Measurements from ENCODE around the gene CD46.
"Not testable (repeated sequence)": the region's sequence is repeated elsewhere in the genome, so short reads cannot be mapped to it uniquely, and the experiment has no call there.

Gene CD46

GRCh38 chr1:207751463-207751789 is 428 bp upstream of the CD46 start:
- DNase-seq = not testable (repeated sequence)

GRCh38 chr1:207752456-207752998 is 673 bp downstream of the CD46 start:
- DNase-seq = no peak

GRCh38 chr1:207753611-207754010 is 1.8 kb downstream of the CD46 start:
- no peak for DNase-seq

GRCh38 chr1:207754011-207754410 is 2.2 kb downstream of the CD46 start:
- DNase-seq = no peak

- DNase-seq = no peak
Measured at GRCh38 chr1:207754974-207755700, 3.3 kb downstream of the CD46 start.

GRCh38 chr1:207755846-207756693 is 4.2 kb downstream of the CD46 start:
- no peak for DNase-seq

- DNase-seq = no peak
Measured at GRCh38 chr1:207762622-207763021, 10.8 kb downstream of the CD46 start.

- DNase-seq = no peak
Measured at GRCh38 chr1:207763091-207763490, 11.2 kb downstream of the CD46 start.

- no peak for DNase-seq
Measured at GRCh38 chr1:207763972-207764371, 12.1 kb downstream of the CD46 start.

- no peak for DNase-seq
Measured at GRCh38 chr1:207766569-207766968, 14.7 kb downstream of the CD46 start.

- not testable (repeated sequence) for DNase-seq
Measured at GRCh38 chr1:207770514-207770913, 18.7 kb downstream of the CD46 start.

GRCh38 chr1:207776045-207776444 is 24.2 kb downstream of the CD46 start:
- not testable (repeated sequence) for DNase-seq

- DNase-seq = not testable (repeated sequence)
Measured at GRCh38 chr1:207777412-207777811, 25.6 kb downstream of the CD46 start.

- no peak for DNase-seq
Measured at GRCh38 chr1:207779008-207779407, 27.2 kb downstream of the CD46 start.

GRCh38 chr1:207781312-207781711 is 29.5 kb downstream of the CD46 start:
- no peak for DNase-seq

- no peak for DNase-seq
Measured at GRCh38 chr1:207787776-207788175, 35.9 kb downstream of the CD46 start.

- DNase-seq = no peak
Measured at GRCh38 chr1:207789386-207789785, 37.5 kb downstream of the CD46 start.

GRCh38 chr1:207789792-207790787 is 38.2 kb downstream of the CD46 start:
- DNase-seq = no peak

GRCh38 chr1:207791290-207791689 is 39.4 kb downstream of the CD46 start:
- DNase-seq = no peak

GRCh38 chr1:207793327-207793726 is 41.5 kb downstream of the CD46 start:
- no peak for DNase-seq

- no peak for DNase-seq
Measured at GRCh38 chr1:207794861-207795260, 43.0 kb downstream of the CD46 start.

- DNase-seq = peak; percentile 79
Measured at GRCh38 chr1:207797229-207797973, 45.5 kb downstream of the CD46 start.

Data from activated gamma-delta T cell treated with Interleukin-2 at 50 U/mL for 16 hours (primary cell).